Testis (tissue), 2 donors: Measurements from ENCODE around the gene ERBB4.

Experiments
- POLR2A ChIP-seq: fragments of 450-650 bp; IDR thresholded peaks from one replicate; pipeline ENCODE4 v1.6.1; 2017; ENCODE audit warnings: antibody characterized with exemption, mild to moderate bottlenecking, moderate library complexity
- TF ChIP-seq, protein P1 (sequence below), 3 experiments: fragments of 450-650 bp in 2 of 3; fragments of 200-600 bp in 1 of 3; sonication (generic) in 1 of 3; IDR thresholded peaks; one replicate each; pipeline ENCODE4 v1.5.1; 2016 to 2019; ENCODE audit warnings: antibody characterized with exemption in 3 of 3, mild to moderate bottlenecking in 2 of 3, moderate library complexity in 1 of 3

DNA sequence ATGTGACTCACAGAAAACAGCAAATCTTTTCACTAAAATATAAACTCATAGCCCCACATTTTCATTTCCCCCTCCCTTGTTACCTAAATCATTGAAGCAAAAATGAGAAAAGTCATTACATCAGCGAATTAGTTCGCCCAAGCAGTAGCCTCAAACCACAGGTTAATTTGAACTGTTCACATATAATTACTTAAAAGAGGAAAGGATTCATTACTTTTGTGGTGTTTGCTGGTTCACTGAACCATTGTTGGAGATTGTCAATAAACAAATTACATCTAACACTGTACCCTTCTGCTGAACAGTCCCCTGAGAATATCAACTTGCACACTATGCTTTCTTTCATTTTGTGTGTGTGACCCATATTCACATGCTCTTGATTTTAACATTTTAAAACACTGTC, 238.7 kb downstream of the ERBB4 start:
- TF ChIP-seq, protein P1, sequence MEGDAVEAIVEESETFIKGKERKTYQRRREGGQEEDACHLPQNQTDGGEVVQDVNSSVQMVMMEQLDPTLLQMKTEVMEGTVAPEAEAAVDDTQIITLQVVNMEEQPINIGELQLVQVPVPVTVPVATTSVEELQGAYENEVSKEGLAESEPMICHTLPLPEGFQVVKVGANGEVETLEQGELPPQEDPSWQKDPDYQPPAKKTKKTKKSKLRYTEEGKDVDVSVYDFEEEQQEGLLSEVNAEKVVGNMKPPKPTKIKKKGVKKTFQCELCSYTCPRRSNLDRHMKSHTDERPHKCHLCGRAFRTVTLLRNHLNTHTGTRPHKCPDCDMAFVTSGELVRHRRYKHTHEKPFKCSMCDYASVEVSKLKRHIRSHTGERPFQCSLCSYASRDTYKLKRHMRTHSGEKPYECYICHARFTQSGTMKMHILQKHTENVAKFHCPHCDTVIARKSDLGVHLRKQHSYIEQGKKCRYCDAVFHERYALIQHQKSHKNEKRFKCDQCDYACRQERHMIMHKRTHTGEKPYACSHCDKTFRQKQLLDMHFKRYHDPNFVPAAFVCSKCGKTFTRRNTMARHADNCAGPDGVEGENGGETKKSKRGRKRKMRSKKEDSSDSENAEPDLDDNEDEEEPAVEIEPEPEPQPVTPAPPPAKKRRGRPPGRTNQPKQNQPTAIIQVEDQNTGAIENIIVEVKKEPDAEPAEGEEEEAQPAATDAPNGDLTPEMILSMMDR (IDR thresholded peaks at IDR 0.05): no peak
- no peak for TF ChIP-seq POLR2A
